Activated CD4-positive, alpha-beta T cell treated with anti-CD3 and anti-CD28 coated beads, Interleukin-2, Interleukin-4, amounts not matched to agents 100 ng/mL and 50 ng/mL, durations not matched to agents 16 hours and 8 hours (primary cell): ENCODE measurements around the gene TMEM266.

Experiments
- DNase-seq: peaks from one replicate; pipeline ENCODE4 v3.0.0-alpha.2; 2020; ENCODE audit warnings: low spot score

The TMEM266 gene

GRCh38 chr15:76185716-76186115 lies 125.9 kb downstream of the TMEM266 start:
- DNase-seq: peak; percentile 32

GRCh38 chr15:76187163-76187562 lies 127.4 kb downstream of the TMEM266 start:
- no peak for DNase-seq

GRCh38 chr15:76189106-76189505 lies 129.3 kb downstream of the TMEM266 start:
- no peak for DNase-seq

- no peak for DNase-seq
These were observed 130.3 kb downstream of the TMEM266 start for GRCh38 chr15:76190070-76190564.

- peak; percentile 83 for DNase-seq
These were observed 131.2 kb downstream of the TMEM266 start for GRCh38 chr15:76190751-76191538.

- no peak for DNase-seq
These were observed 131.9 kb downstream of the TMEM266 start for GRCh38 chr15:76191539-76192244.

- DNase-seq: no peak
These were observed 132.9 kb downstream of the TMEM266 start for GRCh38 chr15:76192715-76193114.

DNA sequence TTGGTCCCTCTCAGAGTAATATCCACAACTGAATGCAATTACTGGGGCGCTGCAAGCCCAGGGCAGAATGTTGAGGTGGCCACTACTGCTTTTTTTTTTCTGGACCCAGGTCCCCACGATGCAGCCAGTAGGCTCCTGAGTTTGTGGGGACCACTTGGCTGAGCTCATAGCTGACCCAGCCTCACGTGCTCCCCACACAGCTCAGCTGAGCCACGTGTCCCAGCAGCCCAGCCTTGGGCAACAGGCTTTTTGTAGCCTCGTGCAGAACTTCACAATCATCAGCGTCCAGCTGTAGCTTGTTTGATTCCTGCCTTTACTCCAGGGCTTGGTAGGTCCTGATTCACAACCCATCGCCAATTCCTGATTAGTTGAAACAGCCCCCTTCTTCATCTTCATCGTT lies 134.1 kb downstream of the TMEM266 start:
- DNase-seq: no peak

DNA sequence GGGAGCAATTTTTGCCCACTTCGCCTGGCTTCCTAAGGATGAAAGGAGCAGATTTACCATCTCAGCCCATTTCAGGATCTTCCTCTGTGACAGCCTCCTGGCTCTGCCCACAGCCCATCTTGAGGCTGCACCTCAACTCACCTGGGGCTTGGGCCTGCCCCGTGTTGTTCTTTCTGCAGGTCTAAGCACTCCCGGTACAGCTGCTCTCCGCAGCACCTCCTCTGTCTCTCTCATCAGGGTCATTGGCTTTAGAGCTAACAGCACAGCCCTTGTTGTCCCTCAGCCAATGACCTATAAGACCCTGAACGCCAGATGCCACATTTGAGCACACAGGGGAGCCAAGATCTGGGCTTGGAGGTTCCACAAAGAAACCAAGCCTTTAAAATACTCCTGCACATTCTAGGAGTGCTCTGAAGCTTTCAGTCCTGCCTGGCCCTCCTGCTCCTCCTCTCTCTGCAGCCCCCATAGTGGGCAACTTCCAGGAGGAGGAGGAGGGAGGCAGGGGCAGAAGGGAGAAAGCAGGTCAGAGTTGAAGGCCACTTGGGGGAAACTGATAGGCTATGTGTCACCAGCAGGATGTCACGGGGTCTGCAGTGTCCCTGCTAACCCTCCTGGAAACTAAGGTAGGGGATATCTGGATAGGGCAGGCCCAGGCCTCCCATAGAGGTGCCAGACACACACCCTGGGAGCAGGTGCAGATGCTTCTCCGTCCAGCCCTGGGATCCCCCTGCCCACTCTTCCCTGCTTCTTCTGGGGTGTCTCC lies 135.9 kb downstream of the TMEM266 start:
- no peak for DNase-seq

DNA sequence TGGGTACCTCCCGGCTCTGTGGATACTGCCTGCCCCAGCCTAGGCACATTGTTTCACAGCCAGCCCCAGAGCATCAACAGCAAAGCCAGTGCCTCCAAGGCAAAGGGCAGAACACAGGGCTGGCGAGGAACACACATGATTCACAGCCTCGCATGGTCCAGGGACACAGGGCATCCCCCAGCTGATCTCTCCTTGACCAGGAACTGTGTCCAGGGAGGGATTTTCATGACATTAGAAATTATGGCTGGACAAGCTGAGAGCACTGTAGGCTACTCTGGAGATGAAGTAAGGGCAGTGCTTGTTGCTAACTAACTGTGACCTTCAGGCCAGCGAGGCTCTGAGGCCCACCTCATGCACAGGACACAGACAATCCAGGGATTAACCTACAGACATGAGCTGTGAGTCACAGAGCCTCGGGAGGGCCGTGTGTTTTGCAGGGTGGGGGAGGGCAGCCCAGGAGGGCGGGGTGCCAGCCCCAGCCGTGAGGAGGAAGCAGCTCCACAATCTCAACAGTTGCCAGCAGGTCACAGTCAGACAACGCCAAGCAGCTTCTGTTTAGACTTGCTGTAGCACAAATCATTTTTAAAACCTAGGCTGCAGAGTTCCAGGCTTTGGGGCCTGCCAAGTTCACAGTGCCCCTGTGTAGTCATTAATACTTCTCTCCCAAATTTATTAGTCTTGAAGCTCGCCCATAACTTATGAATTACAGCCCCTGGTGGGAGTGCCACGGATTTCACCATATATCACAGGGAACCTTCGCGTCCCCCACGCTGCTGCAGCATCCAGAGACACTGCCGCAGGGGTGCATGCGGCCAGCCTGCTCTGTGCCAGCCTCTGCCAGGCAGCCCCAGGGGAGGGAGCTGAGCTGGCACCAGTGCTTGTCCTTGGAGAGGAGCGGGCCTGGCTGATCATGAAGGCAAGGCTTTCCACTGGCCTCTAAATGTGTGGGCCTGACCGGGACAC lies 136.8 kb downstream of the TMEM266 start:
- no peak for DNase-seq

DNA sequence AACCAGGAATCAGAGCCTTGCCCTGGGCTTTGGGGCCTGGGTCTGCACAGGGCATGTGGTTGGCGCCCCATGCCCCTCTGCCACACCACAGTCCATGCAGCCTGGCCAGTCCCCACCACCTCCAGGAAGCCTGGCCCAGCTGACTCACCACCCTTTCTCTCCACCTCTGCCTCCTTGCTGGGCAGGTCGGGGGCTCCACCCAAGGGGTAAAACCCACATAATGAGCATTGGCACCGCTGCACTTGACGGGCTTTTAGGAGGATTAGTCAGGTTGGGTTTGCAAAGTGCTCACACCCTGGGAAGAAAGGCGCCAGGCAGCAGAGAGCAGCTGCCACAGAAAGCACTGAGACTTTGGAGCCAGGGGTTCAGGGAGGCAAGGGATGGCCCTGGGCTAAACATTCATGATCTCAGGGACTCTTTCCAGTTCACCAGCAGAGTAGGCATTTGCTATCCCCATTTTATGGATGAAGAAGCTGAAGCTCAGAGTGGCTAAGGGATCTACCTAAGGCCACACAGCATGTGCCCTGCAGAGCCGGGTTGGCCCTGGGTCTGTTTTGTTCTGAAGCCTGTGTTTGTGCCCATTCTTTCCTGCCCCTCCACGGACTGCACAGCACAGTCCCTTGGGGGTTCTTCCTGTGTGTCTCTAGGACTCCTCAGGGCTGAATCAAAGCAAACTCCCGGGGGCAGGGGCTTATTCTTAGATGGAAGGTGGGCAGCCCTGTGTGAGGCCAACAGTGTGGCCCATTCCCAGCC lies 138.1 kb downstream of the TMEM266 start:
- no peak for DNase-seq

GRCh38 chr15:76198456-76199105 lies 138.8 kb downstream of the TMEM266 start:
- DNase-seq: no peak

GRCh38 chr15:76199106-76200082 lies 139.6 kb downstream of the TMEM266 start:
- no peak for DNase-seq

DNA sequence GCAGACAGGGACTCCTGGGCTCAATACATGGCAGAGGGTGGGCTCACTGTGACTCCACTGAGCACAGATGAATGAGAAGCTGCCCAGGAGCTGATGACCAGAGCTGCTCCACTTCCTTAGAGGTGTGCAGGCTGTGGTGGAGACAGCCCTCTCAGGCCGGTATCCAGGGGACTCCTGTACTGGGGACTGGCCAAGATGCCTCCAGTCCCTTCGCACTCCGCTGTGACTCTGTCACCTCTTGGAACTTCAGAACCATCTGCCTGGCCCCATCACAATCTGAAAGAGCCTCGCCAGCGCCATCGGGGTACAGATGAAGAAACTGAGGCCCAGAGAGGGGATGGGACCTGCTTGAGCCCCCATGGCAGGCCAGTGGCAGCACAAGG lies 140.3 kb downstream of the TMEM266 start:
- no peak for DNase-seq

GRCh38 chr15:76200641-76201105 lies 140.9 kb downstream of the TMEM266 start:
- DNase-seq: no peak

- no peak for DNase-seq
These were observed 141.9 kb downstream of the TMEM266 start for GRCh38 chr15:76201536-76202255.

DNA sequence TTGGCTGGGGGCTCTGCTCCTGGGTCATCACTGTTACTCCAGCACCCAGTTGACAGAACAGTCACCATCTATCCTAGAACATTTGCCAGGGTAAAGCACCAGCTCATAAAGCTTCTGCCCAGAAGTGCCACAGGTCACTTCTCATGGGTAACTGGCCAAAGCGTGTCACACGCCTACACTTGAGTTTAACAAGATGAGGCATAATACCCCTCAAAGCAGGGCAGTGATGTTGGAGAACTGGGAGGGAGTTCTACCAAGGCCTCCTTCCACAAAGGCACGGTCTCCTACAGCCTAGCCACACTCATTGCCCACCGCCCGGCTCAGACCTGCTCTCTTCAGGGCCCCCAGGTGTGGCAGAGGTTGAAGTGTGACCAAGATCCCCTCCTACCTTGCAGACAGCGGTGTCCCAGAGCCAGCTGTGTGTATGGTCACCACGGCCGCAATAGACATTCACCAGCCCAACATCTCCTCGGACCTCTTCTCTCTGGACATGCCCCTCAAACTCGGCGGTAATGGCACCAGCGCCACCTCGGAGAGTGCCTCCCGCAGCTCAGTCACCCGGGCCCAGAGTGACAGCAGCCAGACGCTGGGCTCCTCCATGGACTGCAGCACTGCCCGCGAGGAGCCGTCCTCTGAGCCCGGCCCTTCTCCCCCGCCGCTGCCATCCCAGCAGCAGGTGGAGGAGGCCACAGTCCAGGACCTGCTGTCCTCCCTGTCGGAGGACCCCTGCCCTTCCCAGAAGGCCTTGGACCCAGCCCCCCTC lies 143.7 kb downstream of the TMEM266 start:
- no peak for DNase-seq
